ENCODE measurements around the gene CALHM6.

- TF ChIP-seq EZH2phosphoT487 (IDR thresholded peaks at IDR 0.05; ENCODE audit: insufficient read depth, low read depth) (no peak), EZH2 (IDR thresholded peaks at IDR 0.05; ENCODE audit: insufficient read depth, poor library complexity, severe bottlenecking) (no peak)
Observed at GRCh38 chr6:116461331-116461931, at the start of gene CALHM6.
